Left lung (tissue), 10 donors: ENCODE results near the gene DDIAS. TPM values are rescaled to one million over a fixed set of nuclear protein-coding genes. Genes with fewer than 3 reads are reported as not detected.

Experiments
- ATAC-seq: fragments of 200-7000 bp; cut with Tn5 transposase; one replicate; pipeline ENCODE4 v1.9.1; 2020; ENCODE audit warnings: moderate library complexity
- DNase-seq, 4 donors: peaks; one replicate each; pipeline ENCODE4 v3.0.0-alpha.2; 2013 to 2020
- H3K27ac ChIP-seq, 2 donors: fragments of 200-600 bp; sonication (generic) in 1 of 2; one replicate each; pipeline versions ENCODE4 v1.5.0 to v1.8.0; 2020 to 2021
- H3K27me3 ChIP-seq, 2 donors: fragments of 200-600 bp; sonication (generic) in 1 of 2; one replicate each; pipeline versions ENCODE4 v1.5.0 to v1.8.0; 2020 to 2021
- H3K36me3 ChIP-seq, 2 donors: fragments of 200-600 bp; sonication (generic) in 1 of 2; one replicate each; pipeline versions ENCODE4 v1.5.0 to v1.8.0; 2020 to 2021
- H3K4me1 ChIP-seq, 2 donors: fragments of 200-600 bp; one replicate each; pipeline ENCODE4 v1.8.0; 2021
- H3K4me3 ChIP-seq, 2 donors: fragments of 200-600 bp; sonication (generic) in 1 of 2; one replicate each; pipeline versions ENCODE4 v1.5.0 to v1.8.0; 2020 to 2021; ENCODE audit warnings: mild to moderate bottlenecking in 1 of 2
- H3K9me3 ChIP-seq, 2 donors: fragments of 200-600 bp; sonication (generic) in 1 of 2; one replicate each; pipeline versions ENCODE4 v1.5.0 to v1.8.0; 2020 to 2021
- CTCF ChIP-seq, 2 donors: fragments of 200-600 bp; sonication (generic) in 1 of 2; IDR thresholded peaks; one replicate each; pipeline versions ENCODE4 v1.5.0 to v1.8.0; 2021; ENCODE audit warnings: antibody characterized with exemption in 2 of 2
- intact Hi-C, 2 donors: fragments of 100-400 bp; cut with DNase I; formaldehyde crosslinking; loops; one replicate each; pipeline versions ENCODE4 v1.11.2 to v1.14.2; 2022
- polyA plus RNA-seq, 6 donors: library from polyadenylated mRNA; unstranded; fragments of 120-200 nt; gene quantifications; one replicate each; pipeline ENCODE4 v1.2.1, GENCODE V29; 2013; ENCODE audit not compliant: insufficient read length in 6 of 6
- total RNA-seq, 2 donors: library from RNA; stranded (reverse); fragmentation: NEBNext Ultra II Directional; extraction: Animal tissue kit (Norgen Biotek cat#: 25700); gene quantifications; one replicate each; pipeline ENCODE4 v1.2.1, GENCODE V29; 2021
- donor health status: DM: no; HTN: yes; CAD: no.
- donor health status: DM: no; HTN: no; CAD: no.

Gene DDIAS
- total and polyA plus RNA-seq, 8 donors = 2.9 to 7.3 (median 5.3) TPM

DNA sequence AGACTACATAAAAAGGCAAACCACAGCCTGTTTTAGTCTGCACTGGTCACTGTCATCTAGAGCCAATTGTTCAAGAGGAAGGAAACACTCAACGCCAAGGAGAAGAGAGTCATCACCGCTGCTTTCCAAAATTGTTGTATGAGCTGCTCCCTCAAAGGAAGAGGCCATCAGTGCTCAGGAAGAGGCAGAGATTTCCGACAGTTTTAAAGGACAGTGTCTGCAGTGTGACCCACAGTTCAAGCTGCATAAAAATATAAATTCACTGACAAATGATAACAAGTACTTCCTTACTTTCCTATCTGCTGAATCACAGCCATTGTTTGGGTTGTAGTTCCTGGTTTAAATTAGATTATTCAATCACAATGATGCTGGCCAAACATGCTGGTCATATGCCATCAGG is 17.7 kb upstream of the DDIAS start:
- DNase-seq (peak in 1 of 4 donors; percentile 18), ATAC-seq (peak; percentile 54)
- intact Hi-C loops = no loop called here
- Histone ChIP-seq H3K27ac (peak overlapping the region in 1 of 2 donors; percentile 64), H3K4me3 (no peak overlapping the region), H3K36me3 (no peaks in the 10 kb centered on the region), H3K4me1 (peaks cover 0 to 22% of the 10 kb centered on the region in 2 donors), H3K27me3 (no peaks in the 10 kb centered on the region), H3K9me3 (no peaks in the 10 kb centered on the region)
- TF ChIP-seq CTCF (IDR thresholded peaks at IDR 0.05) = no peak

DNA sequence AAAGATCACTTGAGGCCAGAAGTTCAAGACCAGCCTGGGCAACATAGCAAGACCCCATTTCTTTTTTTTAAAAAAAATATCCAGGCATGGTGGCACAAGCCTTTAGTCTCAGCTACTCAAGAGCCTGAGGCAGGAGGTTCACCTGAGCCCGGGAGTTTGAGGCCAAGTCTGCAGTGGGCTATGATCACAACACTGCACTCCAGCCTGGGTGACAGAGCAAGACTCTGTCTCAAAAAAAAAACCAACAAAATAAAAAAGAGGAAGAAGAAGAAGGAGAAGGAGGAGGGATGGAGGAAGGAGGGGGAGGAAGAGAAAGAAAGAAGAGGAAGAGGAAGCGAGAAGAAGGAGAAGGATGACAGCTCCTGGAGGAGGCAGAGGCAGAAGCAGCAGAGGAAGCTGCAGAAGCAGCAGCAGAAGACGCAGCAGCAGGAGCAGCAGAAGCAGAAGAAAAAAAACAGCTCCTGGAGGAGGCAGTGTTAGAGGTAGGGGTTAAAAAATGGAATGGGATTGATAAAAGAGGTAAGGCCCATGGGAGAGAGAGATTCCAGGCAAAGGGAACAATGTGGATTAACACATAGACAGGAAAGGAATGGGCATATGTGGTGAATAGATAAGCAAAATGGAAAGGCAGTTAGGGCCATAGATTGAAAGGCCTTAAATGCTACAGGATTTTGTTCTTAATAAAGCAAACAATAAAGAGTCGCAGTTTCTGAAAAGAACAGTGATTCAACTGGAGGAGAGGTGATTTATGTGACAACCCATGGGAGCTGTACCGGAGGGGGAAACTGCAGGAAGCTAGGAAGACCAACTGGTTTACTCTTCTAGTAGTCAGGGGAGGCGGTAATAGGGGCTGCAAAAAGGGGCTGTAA is 12.2 kb upstream of the DDIAS start:
- no peak for TF ChIP-seq CTCF (IDR thresholded peaks at IDR 0.05)
- no peaks in the 10 kb centered on the region for H3K27me3 ChIP-seq
- no peaks in the 10 kb centered on the region for H3K36me3 ChIP-seq
- peaks cover 0 to 44% of the 10 kb centered on the region in 2 donors for H3K4me1 ChIP-seq
- peak; percentile 65 for ATAC-seq
- H3K4me3 ChIP-seq = peak overlapping the region in 1 of 2 donors; percentile 17
- DNase-seq = peak in 1 of 4 donors; percentile 46
- H3K27ac ChIP-seq = peak overlapping the region in 1 of 2 donors; percentile 79
- intact Hi-C loops = no loop called here
- H3K9me3 ChIP-seq = no peaks in the 10 kb centered on the region

GRCh38 chr11:82890002-82890341 is 11.6 kb upstream of the DDIAS start:
- H3K9me3 ChIP-seq = no peaks in the 10 kb centered on the region
- H3K4me1 ChIP-seq = peaks cover 0 to 39% of the 10 kb centered on the region in 2 donors
- ATAC-seq (no peak), DNase-seq (no peak)
- no peaks in the 10 kb centered on the region for H3K36me3 ChIP-seq
- no peaks in the 10 kb centered on the region for H3K27me3 ChIP-seq
- no peak for TF ChIP-seq CTCF (IDR thresholded peaks at IDR 0.05)
- intact Hi-C loops = no loop called here
- H3K4me3 ChIP-seq = peak overlapping the region in 1 of 2 donors; percentile 17
- peak overlapping the region in 1 of 2 donors; percentile 79 for H3K27ac ChIP-seq

DNA sequence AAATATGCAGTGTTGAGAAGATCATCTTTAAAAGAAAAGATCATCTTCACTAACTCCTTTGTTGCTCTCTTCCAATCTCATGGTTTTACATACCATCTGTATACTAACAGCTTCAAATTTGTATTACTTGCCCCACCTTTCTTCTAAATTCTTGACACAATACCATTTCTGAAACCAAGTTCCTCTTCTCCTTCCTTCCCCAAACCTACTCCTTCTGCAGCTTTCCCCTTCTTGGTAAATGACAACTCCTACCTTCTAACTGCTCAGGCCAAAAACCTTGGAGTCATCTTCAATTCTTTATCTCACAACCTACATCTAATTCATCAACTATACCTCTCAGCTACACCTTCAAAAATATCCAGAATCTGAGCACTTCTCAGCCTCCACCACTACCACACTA is 10.6 kb upstream of the DDIAS start:
- H3K4me1 ChIP-seq = peaks cover 0 to 46% of the 10 kb centered on the region in 2 donors
- no peak for TF ChIP-seq CTCF (IDR thresholded peaks at IDR 0.05)
- H3K4me3 ChIP-seq = peak overlapping the region in 1 of 2 donors; percentile 17
- no peaks in the 10 kb centered on the region for H3K27me3 ChIP-seq
- H3K27ac ChIP-seq = peak overlapping the region in 1 of 2 donors; percentile 79
- intact Hi-C loops = no loop called here
- H3K36me3 ChIP-seq = no peaks in the 10 kb centered on the region
- no peak for ATAC-seq
- H3K9me3 ChIP-seq = no peaks in the 10 kb centered on the region
- DNase-seq = no peak

- Histone ChIP-seq H3K36me3 (no peaks in the 10 kb centered on the region), H3K27ac (no peak overlapping the region), H3K4me3 (no peak overlapping the region), H3K4me1 (peaks cover 0 to 63% of the 10 kb centered on the region in 2 donors), H3K9me3 (no peaks in the 10 kb centered on the region), H3K27me3 (no peaks in the 10 kb centered on the region)
- intact Hi-C loops = no loop called here
- no peak for TF ChIP-seq CTCF (IDR thresholded peaks at IDR 0.05)
- DNase-seq (no peak), ATAC-seq (no peak)
These were observed 8.8 kb upstream of the DDIAS start for GRCh38 chr11:82892611-82893169.
